MG63 (cell line): ENCODE measurements around the gene ANKRD11. TPM values are rescaled to one million over a fixed set of nuclear protein-coding genes. Genes with fewer than 3 reads are reported as not detected.
"Not testable (repeated sequence)": the region's sequence is repeated elsewhere in the genome, so short reads cannot be mapped to it uniquely, and the experiment has no call there.

Experiments used
- DNase-seq: peaks from one replicate; pipeline ENCODE4 v3.0.0-alpha.2; 2020
- H3K27me3 ChIP-seq: fragments of 250-450 bp; sonication (Bioruptor Pico); 2 replicates; pipeline ENCODE4 v1.5.1; 2020; ENCODE audit warnings: mild to moderate bottlenecking, moderate library complexity
- H3K36me3 ChIP-seq: fragments of 250-450 bp; sonication (Bioruptor Pico); 2 replicates; pipeline ENCODE4 v1.5.1; 2020; ENCODE audit warnings: mild to moderate bottlenecking, moderate library complexity
- H3K4me3 ChIP-seq: fragments of 250-450 bp; sonication (Bioruptor Pico); 2 replicates; pipeline ENCODE4 v1.5.1; 2020; ENCODE audit warnings: mild to moderate bottlenecking, moderate library complexity
- H3K9me3 ChIP-seq: fragments of 250-450 bp; sonication (Bioruptor Pico); 2 replicates; pipeline ENCODE4 v1.5.1; 2020; ENCODE audit warnings: mild to moderate bottlenecking, moderate library complexity
- total RNA-seq: library from RNA; depleted of rRNA; stranded (reverse); fragments of >200 nt; shearing (Covaris generic); gene quantifications from 2 replicates; pipeline ENCODE4 v1.2.3, GENCODE V29; 2014; ENCODE audit warnings: low replicate concordance

ANKRD11 gene
- total RNA-seq, 1 experiment from 2014 or later = 54.3 TPM

DNA sequence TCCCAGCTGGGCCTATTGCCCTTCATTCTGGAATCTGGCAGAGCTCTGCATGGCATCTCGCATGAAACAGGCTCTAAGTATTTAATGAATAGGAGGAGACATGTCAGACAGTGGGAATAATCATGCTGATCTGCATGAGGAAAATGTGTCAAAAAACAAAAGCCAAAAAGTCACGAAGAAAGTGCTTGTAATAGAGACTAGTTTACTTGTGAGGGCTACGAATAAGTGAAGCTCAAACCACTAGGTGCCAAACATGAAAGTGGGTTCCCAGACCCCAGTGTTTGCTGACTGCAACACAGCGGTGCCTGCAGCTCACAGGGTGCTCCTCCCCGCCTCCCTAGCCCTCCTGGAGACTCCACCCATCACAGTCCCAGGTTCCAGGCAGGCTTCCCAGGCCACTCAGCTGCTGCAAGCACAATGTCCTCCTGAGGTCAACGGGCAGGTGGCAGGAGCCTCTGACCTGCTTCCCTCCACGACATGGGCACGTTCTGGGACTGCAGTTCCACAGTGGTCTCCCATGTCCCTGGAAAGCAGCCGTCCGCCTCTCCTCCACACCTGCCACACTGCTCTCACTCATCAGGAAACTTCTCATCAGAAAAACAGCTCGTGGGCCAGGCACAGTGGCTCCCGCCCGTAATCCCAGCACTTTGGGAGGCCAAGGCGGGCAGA is 96.5 kb downstream of the ANKRD11 start:
- no peak overlapping the region for H3K4me3 ChIP-seq
- H3K27me3 ChIP-seq = no peaks in the 10 kb centered on the region
- H3K9me3 ChIP-seq = no peaks in the 10 kb centered on the region
- no peaks in the 10 kb centered on the region; the same call in 1 of the 2 replicates for H3K36me3 ChIP-seq
- no peak for DNase-seq

DNA sequence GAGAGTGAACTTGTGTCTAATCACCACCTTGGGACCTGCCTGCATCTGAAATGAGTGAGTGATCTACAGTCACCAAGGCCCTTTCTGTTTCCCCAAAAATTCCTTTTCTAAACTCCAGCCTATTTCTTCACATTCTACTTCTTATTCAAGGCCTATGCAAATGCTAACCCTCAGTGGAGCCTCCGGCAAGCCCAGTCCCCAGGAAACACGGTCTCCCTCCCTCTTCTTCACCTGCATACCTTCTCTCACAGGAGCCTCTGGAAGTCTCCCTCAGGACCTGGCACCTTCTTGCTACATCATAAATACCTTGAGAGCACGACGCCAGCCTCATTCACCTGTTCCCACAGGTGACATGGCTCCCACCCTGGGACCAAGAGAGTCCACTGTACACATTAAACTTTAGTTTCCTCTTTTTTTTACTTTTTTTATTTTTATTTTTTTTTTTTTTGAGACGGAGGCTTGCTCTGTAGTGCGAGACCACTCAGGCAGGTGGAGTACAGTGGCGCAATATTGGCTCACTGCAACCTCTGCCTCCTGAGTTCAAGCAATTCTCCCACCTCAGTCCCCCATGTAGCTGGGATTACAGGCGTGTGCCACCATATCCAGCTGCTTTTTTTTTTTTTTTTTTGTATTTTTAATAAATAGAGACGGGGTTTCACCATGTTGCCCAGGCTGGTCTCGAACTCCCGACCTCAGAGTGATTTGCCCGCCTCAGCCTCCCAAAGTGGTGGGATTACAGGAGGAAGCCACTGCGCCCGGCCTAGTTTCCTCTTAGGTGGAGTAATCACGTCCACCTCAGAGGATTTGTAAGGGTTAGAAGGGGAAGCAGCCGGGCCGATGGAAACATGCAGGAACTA is 97.3 kb downstream of the ANKRD11 start:
- Histone ChIP-seq H3K4me3 (no peak overlapping the region), H3K27me3 (no peaks in the 10 kb centered on the region), H3K36me3 (no peaks in the 10 kb centered on the region; the same call in 1 of the 2 replicates), H3K9me3 (no peaks in the 10 kb centered on the region)
- no peak for DNase-seq

DNA sequence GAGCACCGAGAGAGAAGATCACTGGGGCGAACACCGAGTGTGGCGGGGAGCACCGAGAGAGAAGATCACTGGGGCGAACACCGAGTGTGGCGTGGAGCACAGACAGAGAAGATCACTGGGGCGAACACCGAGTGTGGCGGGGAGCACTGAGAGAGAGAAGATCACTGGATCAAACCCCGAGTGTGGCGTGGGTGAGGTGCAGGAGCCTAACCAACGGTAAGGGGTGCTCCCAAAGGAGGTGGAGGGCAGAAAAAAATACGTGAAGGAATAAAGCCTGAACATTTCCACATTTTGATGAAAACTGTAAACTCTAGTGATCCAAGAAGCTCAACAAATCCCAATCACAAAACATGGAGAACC is 100.2 kb downstream of the ANKRD11 start:
- not testable (repeated sequence) for H3K9me3 ChIP-seq, H3K27me3 ChIP-seq, DNase-seq, H3K36me3 ChIP-seq, H3K4me3 ChIP-seq

DNA sequence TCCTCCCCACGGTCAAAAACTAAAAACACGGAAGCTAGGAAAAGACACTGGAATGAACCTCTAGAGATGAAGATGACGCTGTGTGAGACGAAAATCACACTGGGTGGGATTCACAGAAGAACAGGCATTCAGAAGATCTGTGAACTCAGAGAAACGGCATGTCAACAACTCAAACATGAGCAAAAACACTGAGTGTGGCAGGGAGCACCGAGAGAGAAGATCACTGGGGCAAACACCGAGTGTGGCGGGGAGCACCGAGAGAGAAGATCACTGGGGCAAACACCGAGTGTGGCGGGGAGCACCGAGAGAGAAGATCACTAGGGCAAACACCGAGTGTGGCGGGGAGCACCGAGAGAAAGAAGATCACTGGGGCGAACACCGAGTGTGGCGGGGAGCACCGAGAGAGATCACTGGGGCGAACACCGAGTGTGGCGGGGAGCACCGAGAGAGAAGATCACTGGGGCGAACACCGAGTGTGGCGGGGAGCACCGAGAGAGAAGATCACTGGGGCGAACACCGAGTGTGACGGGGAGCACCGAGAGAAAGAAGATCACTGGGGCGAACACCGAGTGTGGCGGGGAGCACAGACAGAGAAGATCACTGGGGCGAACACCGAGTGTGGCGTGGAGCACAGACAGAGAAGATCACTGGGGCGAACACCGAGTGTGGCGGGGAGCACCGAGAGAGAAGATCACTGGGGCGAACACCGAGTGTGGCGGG is 100.7 kb downstream of the ANKRD11 start:
- not testable (repeated sequence) for H3K27me3 ChIP-seq, H3K36me3 ChIP-seq, H3K4me3 ChIP-seq, DNase-seq, H3K9me3 ChIP-seq

DNA sequence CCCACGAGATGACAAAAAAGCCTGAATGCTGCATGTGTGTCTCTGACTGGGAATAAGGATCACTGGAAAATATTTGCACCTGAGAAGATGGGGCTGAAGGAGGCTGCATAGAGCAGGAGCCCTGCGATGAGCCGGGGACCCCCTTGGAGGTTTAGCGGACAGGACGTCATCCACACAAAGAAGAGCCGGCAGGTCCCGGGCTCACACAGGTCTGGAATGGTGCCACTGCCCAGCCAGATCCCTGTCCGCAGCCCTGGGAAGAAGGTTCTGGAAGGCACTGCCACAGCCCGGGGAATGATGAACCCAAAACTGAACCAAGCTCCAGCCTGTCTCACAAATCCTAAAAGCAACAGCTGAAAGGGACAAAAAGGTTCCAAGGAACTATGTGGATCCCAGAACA is 101.8 kb downstream of the ANKRD11 start:
- Histone ChIP-seq H3K36me3 (no peaks in the 10 kb centered on the region), H3K4me3 (no peak overlapping the region), H3K9me3 (no peaks in the 10 kb centered on the region), H3K27me3 (no peaks in the 10 kb centered on the region)
- DNase-seq = no peak

DNA sequence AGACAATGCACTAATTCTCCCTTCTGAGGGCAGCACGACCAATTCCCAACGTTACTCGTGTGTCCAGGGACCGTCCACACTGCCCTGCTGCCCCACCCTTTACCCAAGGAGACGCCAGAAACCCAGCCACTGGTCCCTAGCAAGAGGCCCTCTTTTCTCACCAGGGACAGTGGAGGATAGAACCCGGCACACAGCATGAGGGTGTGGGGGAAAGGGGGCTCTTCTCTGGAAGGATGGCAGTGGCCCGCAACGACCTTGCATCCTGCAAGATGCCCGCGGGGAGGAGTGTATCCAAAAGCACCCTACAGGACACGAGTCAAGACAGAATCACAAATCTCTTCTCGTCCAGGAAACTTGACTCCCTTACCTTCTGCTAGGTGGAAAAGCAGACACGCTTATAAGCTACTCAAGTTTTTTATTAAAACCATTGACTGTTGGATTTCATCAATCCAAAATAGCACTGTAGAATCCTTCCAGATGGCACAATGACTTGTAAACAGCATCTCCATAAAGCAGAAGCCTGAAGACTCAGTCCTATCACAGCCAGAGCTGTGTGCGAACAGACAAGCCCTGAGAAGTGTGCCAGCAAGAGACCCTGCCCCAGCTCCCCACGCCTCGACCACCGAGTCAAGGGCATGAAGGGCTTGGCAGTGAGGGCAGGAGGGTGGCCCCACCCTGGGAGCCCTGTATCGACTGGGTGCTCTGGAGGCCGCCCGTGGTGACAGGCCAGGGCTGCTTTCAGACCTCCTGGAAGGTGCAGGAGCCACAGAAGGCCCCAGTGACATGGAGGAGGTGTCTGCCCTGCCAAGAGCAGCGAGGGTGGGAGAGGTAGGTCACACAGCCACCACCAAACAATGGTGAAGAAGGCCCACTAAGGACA is 103.8 kb downstream of the ANKRD11 start:
- no peak overlapping the region for H3K4me3 ChIP-seq
- DNase-seq = no peak
- no peaks in the 10 kb centered on the region for H3K9me3 ChIP-seq
- H3K27me3 ChIP-seq = no peaks in the 10 kb centered on the region
- H3K36me3 ChIP-seq = no peaks in the 10 kb centered on the region

DNA sequence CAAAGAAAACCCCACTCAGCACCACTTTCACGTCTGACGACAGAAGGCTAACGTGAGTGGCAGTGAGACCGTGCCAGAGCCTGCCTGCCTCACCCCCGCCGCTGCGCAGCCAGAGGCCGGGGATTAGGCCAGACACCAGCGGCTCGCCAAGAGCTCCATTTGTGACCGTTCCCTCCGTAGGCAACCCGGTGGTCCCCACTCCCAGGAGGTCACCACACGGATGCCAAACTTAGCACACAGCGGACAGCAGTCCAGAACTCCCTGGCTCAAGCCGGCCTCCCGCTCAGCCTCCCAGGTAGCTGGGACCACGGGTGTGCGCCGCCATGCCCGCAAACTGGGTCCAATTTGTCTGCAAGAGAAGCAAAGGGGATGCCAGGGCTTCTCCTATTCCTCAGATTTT is 104.6 kb downstream of the ANKRD11 start:
- no peak overlapping the region for H3K4me3 ChIP-seq
- H3K36me3 ChIP-seq = no peaks in the 10 kb centered on the region
- no peak for DNase-seq
- no peaks in the 10 kb centered on the region for H3K27me3 ChIP-seq
- no peaks in the 10 kb centered on the region for H3K9me3 ChIP-seq

DNA sequence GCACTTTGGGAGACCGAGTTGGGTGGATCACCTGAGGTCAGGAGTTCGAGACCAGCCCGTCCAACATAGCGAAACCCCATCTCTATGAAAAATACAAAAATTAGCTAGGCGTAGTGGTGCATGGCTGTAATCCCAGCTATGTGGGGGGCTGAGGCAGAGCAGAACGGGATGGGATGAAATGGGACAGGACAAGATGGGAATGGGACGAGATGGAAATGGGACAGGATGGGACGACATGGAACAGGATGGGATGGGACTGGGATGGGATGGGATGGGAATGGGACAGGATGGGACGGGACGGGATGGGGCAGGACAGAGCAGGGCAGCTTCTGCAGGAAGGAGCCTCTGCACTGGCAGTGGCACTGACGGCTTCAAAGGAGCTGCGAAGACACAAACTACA is 106.1 kb downstream of the ANKRD11 start:
- DNase-seq = no peak
- Histone ChIP-seq H3K27me3 (no peaks in the 10 kb centered on the region), H3K36me3 (no peaks in the 10 kb centered on the region), H3K4me3 (no peak overlapping the region), H3K9me3 (no peaks in the 10 kb centered on the region)

DNA sequence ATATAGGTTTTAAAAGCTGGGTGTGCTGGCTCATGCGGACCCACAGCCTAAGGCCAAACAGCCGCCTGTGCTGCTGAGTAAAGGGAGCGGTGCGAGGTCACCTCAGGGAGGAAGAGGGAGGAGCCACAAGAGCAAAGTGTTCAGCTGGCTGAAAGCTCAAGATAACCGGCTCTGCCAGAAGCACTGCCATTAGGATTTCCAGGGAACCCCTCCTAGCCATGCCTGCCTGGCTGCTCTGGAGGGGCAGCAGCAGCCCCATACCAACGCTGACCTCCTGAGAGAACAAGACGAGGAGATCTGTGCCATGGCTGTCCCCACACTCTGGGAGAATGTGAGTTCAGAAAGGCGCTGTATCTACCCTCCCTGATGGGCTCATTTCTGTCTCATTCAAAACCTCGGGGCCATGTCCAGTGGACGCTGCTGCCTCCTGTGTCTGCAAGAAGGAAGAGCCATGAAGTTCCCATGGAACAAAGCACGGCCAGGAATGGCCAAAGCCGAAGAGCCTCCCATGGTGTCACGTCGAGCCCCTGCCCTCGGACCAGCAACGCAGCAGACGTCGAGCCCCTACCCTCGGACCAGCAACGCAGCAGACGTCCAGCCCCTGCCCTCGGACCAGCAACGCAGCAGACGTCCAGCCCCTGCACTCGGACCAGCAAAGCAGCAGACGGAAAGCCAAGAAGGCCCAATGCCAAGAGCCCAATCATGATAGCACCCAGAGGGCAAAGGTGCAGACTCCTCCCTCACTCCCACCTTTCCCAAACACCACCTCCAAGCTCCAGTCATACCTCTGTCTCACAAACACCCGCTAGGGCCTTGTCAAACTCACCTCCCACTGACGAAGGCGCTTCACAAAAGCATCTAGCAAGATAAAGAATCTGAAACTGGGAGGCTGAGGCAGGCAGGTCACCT is 107.0 kb downstream of the ANKRD11 start:
- no peak overlapping the region for H3K4me3 ChIP-seq

DNA sequence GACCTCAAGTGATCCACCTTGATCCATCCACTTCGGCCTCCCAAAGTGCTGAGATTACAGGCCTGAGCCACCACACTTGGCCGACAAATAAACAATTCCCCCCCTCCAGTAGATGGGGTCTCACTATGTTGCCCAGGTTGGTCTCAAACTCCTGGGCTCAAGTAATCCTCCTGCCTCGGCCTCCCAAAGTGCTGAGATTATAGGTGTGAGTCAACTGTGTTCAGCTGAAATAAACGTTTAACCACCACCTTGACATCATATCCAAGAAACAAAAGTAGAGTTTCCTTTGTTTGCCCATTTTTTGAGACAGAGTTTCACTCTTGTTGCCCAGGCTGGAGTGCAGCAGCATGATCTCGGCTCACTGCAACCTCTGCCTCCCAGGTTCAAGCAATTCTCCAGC is 107.8 kb downstream of the ANKRD11 start:
- not testable (repeated sequence) for H3K9me3 ChIP-seq, H3K4me3 ChIP-seq, H3K27me3 ChIP-seq, H3K36me3 ChIP-seq, DNase-seq

More for the DNA sequence above, 107.0 kb downstream of the ANKRD11 start:
- no peaks in the 10 kb centered on the region for H3K36me3 ChIP-seq
- no peaks in the 10 kb centered on the region for H3K9me3 ChIP-seq
- peak; percentile 36 for DNase-seq
- no peaks in the 10 kb centered on the region for H3K27me3 ChIP-seq

DNA sequence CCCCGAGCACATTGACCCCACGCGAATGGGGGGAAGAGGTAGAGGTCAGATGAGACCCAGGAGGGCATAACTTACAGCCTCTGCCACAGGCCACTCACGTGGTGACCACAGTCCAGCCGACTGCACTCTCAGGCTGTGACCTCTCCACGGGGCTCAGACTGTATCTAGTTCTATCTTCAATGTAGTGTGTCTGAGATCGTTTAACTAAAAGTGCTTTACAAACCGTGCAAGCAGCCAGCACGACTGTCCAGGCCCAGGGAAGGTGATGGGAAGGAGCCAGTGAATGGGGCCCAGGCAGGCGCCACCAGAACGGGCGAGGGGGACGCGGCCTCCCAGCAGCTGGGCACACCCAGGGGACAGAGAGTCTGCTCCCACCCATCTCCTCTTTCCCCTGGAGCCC is 108.6 kb downstream of the ANKRD11 start:
- H3K9me3 ChIP-seq = no peaks in the 10 kb centered on the region
- no peaks in the 10 kb centered on the region for H3K27me3 ChIP-seq
- DNase-seq = no peak
- H3K4me3 ChIP-seq = no peak overlapping the region
- no peaks in the 10 kb centered on the region; the same call in 1 of the 2 replicates for H3K36me3 ChIP-seq

DNA sequence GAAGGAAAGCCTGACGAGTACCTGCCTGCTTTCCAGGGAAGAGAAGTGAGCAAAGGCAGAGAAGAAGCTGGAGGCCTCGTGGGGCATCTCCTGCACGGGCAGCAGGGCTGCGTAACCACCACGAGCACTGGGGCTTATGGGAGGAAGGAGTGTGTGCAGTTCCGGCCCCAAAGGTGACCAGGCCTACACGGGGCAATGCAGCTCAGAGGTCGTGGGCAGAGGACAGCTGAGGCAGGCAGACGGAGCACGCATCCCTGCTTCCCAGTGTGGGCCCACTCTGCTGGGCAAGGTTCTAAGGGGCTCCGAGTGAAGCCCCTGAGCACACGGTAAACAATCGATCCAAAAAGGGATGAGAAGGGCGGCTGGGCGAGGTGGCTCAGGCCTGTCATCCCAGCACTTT is 109.7 kb downstream of the ANKRD11 start:
- no peak overlapping the region for H3K4me3 ChIP-seq
- no peaks in the 10 kb centered on the region; the same call in 1 of the 2 replicates for H3K36me3 ChIP-seq
- H3K27me3 ChIP-seq = no peaks in the 10 kb centered on the region
- no peaks in the 10 kb centered on the region for H3K9me3 ChIP-seq
- no peak for DNase-seq

DNA sequence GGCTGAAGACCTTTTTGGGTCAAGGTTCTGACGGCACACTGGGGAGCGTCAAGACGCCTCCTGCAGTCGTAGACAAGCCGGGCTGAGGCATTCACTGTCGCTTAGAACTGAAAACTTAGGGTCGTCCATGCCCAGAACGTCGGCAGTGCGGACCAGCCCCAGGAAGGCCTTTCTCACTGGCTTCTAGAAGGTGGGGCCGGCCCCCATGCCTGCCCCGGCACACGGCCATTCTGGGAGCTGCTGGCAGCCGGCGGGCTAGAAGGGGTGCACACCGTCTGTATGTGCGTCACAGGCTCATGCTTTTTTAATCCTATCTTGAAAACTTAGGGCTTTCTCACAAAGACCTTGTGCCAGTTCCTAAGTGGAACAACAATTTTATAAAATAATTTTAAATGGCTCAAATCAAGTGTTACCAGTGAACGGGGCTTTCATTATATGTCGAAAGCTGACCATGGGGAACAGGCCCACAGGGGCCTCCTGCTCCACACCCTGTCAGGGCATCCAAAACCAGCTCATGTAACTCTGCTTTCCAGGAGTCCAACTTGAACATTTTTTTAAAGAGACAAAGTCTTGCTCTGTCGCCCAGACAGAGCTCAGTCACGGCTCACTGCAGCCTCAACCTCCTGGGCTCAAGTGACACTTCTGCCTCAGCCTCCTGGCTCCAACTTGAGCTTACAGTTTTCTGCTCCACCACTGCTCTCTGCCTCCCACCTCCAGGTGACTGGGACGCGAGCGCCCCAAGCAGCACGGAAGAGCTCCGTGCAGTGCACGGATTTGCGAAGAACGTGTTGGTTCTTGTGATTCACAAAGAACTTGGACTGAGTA is 111.2 kb downstream of the ANKRD11 start:
- no peak for DNase-seq
- no peaks in the 10 kb centered on the region for H3K9me3 ChIP-seq

DNA sequence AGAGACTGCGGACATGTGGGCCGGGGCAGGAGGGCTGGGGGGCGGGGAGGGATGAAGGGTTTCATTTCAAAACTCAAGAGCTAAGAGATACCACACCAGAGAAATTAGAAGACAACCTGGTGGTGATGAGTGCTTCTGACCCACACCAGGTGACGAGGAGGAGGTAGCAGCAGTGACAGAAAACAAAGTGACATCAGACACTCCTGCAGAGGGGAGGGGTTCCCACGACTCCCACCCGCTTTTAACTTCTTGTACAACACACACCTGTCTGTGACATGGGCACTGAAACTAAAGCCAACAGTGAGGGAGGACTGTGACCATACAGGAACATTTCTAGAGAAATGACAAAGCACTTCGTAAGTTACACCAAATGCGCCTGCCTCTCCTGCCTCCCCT is 112.9 kb downstream of the ANKRD11 start:
- no peak for DNase-seq
- Histone ChIP-seq H3K36me3 (no peaks in the 10 kb centered on the region; the same call in 1 of the 2 replicates), H3K27me3 (no peaks in the 10 kb centered on the region), H3K9me3 (no peaks in the 10 kb centered on the region), H3K4me3 (no peak overlapping the region)

More for the DNA sequence above, 111.2 kb downstream of the ANKRD11 start:
- Histone ChIP-seq H3K4me3 (no peak overlapping the region), H3K27me3 (no peaks in the 10 kb centered on the region), H3K36me3 (no peaks in the 10 kb centered on the region; the same call in 1 of the 2 replicates)
